GM18867 (cell line): ENCODE data around the gene MLH1.
"Not testable (repeated sequence)": the region's sequence is repeated elsewhere in the genome, so short reads cannot be mapped to it uniquely, and the experiment has no call there.

Source experiments
- ATAC-seq: cut with Tn5 transposase; IDR thresholded peaks from one replicate; pipeline ENCODE4 v1.9.1; 2021; ENCODE audit warnings: mild to moderate bottlenecking, moderate library complexity; ENCODE audit not compliant: unreplicated experiment

The MLH1 gene

GRCh38 chr3:36993326-36994283, at the start of gene MLH1:
Gene MLH1, plus strand, starts transcription at chr3:36993518. Its CDS starts 30 bp downstream, at chr3:36993548.
- ATAC-seq, result peak; percentile 91

GRCh38 chr3:36943601-36944000, 49.7 kb upstream of the MLH1 start:
- no peak for ATAC-seq

DNA sequence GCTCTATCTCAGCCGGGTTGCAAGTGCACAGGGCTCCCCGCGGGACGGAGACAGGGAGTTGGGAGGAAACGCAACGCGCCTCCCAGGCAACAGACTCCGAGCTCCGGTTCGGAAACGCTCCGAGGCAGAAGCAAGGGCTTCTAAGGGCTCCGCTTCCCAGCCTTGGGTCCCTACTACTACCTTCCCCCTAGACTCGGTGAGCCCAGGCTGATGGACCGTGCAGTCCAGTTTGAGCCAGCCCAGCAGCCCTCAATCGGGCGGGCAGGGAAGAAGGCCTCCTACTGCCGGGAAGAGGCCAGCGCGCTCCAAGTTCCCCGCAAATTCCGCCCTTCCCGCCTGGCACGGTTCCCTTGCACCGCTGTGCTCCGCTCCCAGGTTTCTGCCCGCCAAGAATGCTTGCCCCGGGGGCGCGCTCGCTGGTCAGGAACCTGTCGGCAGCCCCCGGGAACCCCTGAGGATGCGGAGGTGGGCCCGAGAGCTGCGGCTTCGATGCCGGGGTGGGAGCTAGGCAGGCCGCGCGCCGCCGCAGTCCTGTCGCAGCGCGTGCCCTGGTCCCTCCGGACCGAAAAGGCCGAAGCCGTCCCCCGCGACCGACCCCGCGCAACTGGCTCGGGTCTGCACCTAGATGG, 49.2 kb upstream of the MLH1 start:
- peak; percentile 57 for ATAC-seq

DNA sequence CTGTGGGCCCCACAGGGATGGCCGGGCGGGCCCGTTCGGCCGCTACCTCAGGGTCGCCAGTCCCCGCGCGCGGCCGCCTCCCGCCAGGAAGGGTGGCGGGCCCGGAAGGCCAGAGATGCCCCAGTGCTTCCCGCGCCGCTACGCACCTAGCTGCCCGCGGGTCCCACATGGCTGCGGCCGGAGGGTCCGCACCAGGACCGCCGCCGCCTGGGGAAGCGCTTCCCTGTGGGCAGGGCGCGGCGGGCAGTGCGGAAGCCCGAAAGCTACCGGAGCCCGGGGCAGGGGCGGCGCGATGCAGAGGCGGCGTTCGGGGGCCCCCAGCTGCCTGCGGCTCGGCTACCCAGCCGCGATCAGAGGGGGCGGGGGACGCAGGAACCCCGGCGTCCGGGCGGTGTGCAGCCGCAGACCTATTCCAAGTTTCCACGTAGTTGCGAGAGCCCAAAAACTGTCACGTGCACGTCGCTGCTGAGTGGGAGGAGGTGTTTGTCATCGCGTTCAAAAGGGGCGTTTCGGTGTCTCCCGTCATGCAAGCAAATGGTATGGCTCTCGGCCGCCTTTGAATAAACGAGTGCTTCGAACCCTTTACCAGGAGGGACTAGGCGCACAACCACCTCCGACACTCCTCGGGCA, 48.6 kb upstream of the MLH1 start, which contains the start of gene TRANK1:
TRANK1 (minus strand) TSS at position 414 of the 630 bp plus-strand sequence; CDS start at position 169, 245 bp downstream.
- ATAC-seq, result peak; percentile 75

DNA sequence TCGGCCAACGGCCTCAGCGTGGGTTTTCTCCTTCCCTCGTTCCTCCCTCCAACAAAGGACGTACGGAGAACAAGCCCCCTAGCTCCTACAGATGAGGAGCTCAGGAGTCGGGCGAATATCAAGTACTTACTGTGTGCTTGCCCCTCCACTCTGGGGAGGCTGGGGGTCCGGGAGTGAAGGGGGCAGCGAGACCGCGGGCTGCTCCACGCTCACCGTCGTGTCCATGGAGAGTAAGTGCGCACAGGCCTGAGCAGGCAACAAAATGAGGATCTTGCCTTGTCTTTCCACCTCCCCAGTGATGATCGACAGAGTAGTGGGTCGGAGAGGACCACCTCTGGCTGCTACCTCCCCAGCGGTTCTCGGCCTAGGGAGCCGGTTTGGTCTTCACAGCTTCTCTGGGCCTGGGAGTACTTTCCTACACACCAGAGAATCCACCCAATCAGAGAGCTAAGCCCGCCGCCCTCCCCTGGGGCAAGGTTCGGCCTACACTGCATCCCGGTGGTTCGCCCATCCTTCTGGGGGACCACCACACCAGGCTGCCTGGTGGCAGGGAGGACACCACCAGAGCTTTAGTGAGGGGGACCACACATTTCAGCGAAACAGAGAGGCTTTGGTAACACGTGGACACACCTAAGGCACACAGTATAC, 47.9 kb upstream of the MLH1 start:
- no peak for ATAC-seq

- not testable (repeated sequence) for ATAC-seq
These were observed 45.5 kb upstream of the MLH1 start for GRCh38 chr3:36947814-36948213.

- ATAC-seq, result no peak
These were observed 38.7 kb upstream of the MLH1 start for GRCh38 chr3:36954452-36955134.

DNA sequence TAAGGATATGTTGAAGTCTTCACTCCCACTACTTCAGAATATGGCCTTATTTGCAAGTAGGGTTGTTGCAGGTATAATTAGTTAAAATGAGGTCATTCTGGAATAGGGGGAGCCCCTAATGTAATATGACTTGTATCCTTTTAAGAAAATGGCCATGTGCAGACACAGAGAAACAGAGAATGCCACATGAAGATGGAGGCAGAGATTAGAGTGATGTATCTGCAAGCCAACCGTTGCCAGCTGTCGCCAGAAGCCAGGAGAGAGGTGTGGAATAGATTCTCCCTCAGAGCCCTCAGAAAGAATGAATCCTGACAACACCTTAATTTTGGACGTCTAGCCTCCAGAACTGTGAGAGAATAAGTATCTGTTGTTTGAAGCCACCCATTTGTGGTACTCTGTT, 37.2 kb upstream of the MLH1 start:
- ATAC-seq, result no peak

DNA sequence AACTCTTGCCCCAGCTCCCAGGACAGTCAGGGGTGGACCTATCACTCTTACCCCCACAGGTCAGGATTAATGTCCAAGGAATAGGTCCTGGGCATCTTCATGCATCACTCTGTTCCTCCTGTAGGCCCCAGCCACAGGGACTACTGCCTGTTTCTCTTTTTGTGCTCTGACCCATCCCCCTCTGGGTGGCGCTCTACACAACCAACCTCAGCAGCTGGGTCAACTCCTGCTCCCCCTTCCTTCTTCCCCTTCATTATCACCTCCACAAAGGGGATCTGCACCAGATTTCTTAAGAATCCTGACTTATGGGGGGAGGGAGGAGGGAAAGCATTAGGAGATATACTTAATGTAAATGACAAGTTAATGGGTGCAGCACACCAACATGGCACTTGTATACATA, 36.3 kb upstream of the MLH1 start:
- no peak for ATAC-seq

DNA sequence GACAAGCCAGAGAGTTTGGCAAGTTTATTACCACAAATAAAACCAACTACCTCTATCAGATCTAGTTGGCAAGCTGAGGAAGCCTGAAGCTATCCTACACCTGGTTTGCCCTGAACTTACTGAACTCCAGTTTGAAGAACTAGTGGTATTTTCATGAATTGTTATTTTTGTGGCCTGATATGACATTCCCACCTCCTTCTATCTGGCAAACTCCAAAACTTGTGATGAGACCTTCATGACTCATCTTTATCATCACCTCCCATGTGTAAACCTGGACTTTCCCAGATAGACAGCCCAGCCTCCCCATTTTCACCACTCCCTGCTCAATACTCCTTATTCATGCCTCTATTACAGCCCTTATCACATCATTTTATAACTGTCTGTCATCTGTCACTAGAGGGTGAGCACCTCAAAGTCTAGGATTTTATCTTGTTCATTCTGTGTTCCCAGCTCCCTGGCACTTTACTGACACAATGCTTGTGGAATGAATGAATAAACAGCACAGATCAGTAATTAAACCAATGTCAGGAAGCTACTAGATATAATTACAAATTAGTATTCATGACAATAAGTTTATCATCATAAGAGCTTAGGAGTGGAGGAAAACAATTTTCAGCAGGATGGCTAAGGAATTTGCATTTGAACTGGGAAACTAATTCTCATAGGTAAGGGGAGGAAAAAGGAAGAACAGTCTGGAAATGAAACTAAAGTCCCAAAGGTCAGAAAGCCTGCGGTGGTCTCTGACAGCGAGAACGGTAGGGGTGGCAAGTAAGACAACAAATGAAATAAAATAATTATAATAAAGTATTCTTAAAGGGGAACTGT, 35.2 kb upstream of the MLH1 start:
- no peak for ATAC-seq

- no peak for ATAC-seq
These were observed 33.5 kb upstream of the MLH1 start for GRCh38 chr3:36959821-36960220.

DNA sequence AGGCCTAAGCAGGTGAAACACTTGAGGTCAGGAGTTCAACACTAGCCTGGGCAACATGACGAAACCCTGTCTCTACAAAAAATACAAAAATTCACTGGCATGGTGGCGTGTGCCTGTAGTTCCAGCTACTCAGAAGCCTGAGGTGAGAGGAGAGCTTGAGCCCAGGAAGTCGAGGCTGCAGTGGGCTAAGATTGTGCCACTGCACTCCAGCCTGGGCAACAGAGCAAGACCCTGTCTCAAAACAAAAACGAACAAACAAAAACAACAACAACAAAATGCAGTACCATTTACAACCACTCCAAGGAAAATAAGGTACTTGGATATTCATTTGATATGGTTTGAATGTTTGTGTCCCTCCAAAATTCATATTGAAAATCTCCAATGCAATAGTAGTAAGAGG, 32.8 kb upstream of the MLH1 start:
- ATAC-seq, result no peak

GRCh38 chr3:36963008-36963407, 30.3 kb upstream of the MLH1 start:
- ATAC-seq, result not testable (repeated sequence)

GRCh38 chr3:36964331-36964730, 29.0 kb upstream of the MLH1 start:
- ATAC-seq, result no peak

- ATAC-seq, result no peak
These were observed 28.5 kb upstream of the MLH1 start for GRCh38 chr3:36964817-36965216.

- no peak for ATAC-seq
These were observed 27.9 kb upstream of the MLH1 start for GRCh38 chr3:36965440-36965839.

GRCh38 chr3:36969085-36969484, 24.2 kb upstream of the MLH1 start:
- ATAC-seq, result no peak

DNA sequence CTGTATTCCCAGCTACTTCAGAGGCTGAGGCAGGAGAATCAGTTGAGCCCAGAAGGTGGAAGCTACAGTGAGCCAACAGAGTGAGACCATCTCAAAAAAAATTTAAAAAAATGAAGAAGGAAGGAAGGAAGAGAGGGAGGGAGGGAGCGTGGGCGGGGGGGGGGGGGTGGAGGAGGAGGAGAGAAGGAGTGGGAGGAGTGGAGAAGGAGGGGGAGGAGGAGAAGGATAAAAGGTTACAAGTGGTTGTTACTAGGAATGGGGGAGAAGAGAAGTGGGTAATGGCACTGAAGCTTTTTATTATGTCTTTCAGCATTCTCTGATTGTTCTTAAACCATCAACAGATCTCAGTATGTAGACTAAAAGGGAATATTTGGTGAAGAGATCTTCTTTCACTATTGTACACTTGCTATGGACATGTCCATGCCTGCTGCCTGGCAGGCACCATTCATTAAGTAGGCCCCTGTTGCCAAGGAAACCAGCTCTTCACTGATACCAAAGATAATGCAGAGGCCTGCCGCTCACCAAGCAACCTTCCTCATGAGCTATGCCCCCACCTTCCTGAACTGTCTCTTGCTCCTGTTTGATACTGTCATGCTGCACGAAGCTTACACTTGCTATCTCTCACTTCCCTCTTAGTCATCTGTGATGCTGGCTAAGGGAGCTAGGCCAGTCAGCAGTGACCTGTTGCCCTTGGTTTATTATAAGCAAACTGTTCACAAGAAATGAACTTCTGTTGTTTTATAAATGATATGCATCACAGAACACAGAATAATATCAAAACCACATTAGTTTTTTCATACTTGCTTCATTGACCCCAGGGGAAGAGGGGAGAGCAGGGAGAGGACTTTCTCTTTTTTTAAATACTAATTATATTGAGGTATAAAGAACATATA, 23.5 kb upstream of the MLH1 start:
- ATAC-seq, result peak; percentile 100

- ATAC-seq, result no peak
These were observed 21.2 kb upstream of the MLH1 start for GRCh38 chr3:36972163-36972562.
